ENCODE measurements around the gene RIGI.

- TF ChIP-seq CTCF (IDR thresholded peaks at IDR 0.05; ENCODE audit: low read length) = no peak
- no peak for TF ChIP-seq EZH2 (optimal IDR thresholded peaks at IDR 0.05; ENCODE audit: low read depth, low read length)
- TF ChIP-seq EZH2phosphoT487 (IDR thresholded peaks at IDR 0.05; ENCODE audit: low read length) = no peak
Measured at GRCh38 chr9:32558408-32558934, 32.5 kb upstream of the RIGI start.

All from MM.1S (cell line).